ENCODE data around the gene MTAP.
"Not testable (repeated sequence)": the region's sequence is repeated elsewhere in the genome, so short reads cannot be mapped to it uniquely, and the experiment has no call there.

MTAP gene

DNA sequence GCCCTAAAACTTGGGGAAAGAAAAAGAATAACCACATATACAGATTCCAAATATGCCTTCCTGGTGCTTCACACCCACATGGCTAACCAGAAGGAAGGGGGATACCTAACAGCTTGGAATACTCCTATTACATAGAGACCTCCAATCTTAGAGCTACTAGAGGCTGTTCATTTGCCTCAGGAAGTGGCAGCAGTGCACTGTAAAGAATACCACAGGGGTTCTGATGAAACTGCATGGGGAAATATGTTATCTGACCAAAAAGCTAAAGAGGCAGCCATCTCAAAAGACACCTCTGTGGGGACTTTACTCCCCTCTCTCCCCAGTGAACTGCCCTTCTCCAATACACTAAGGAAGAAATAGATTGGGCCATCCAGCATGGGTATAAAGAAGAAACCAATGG is 125.3 kb downstream of the MTAP start:
- no peak for DNase-seq

DNA sequence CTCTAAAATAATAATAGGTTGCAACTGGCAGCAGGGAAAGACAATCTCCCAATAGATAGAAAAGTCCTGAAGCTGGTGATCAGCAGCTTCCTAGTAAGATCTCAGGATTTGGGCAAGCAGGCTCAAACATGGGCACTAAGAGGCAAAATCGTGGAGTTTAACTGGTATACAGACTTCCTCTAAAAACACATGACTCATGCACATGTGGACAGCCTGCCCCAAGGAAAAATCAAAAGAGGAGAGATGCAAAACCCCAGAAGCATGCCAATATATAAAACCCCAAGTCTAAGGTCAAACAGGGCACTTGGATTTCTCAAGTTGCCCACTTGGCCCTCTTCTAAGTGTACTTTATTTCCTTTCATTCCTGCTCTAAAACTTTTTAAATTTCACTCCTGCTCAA is 129.0 kb downstream of the MTAP start:
- DNase-seq = no peak

GRCh38 chr9:21933281-21933680 is 130.8 kb downstream of the MTAP start:
- no peak for DNase-seq

- DNase-seq = no peak
Observed at GRCh38 chr9:21933865-21934264, 131.4 kb downstream of the MTAP start.

- no peak for DNase-seq
Observed at GRCh38 chr9:21935631-21936030, 133.2 kb downstream of the MTAP start.

GRCh38 chr9:21936161-21936560 is 133.7 kb downstream of the MTAP start:
- no peak for DNase-seq

- DNase-seq = no peak
Observed at GRCh38 chr9:21941337-21941995, 139.0 kb downstream of the MTAP start.

GRCh38 chr9:21943464-21943863 is 141.0 kb downstream of the MTAP start:
- DNase-seq = no peak

DNA sequence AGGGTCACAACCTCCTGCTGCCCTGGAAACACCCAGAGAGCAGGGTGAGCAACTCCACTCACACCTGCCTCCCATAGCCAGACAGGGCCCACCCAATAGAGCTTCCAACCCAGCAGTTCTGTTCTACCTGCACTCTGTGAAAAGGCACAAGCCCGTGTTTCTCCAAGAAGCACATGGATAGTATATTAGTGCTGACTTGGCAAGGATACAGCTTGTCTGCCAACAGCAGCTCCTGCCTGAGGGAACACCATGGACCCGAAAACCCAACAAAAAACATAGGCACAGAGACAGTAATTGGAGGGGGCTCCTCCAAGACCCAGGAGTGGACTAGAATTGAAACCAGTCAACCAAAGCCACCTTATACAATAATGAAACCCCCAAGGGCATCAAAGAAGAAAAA is 143.2 kb downstream of the MTAP start:
- no peak for DNase-seq

GRCh38 chr9:21958833-21959232 is 156.4 kb downstream of the MTAP start:
- DNase-seq = no peak

DNA sequence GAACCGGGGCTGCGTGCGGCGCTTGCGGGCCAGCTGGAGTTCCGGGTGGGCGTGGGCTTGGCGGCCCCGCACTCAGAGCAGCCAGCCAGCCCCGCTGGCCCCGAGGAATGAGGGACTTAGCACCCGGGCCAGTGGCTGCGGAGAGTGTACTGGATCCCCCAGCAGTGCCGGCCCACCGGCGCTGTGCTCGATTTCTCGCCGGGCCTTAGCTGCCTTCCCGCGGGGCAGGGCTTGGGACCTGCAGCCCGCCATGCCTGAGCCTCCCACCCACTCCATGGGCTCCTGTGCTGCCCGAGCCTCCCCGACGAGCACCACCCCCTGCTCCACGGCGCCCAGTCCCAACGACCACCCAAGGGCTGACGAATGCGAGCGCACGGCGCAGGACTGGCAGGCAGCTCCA is 156.8 kb downstream of the MTAP start:
- not testable (repeated sequence) for DNase-seq

GRCh38 chr9:21961569-21961968 is 159.1 kb downstream of the MTAP start:
- DNase-seq = no peak

DNA sequence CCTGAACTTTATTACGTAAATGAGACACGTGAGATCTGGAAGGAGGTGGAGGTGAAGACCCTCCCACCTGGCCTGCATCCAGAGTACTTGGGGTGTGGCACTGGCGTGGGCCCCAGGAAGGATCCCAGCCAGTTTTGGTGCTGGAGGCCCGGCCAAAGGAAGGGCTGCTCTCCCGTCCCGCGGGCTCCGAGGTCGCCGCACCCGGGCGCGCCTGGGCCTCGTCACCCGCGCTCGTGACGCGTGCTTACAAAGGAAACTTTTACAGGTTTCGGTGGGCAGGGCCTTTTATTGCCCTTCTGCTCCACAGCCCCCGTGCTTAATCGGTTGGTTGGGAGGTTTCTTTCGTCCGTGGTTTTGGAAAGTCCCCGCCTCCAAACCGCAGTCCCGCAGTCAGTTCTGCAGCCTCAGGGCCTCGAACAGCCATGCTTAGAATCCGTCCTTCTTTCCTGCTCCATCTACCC is 162.5 kb downstream of the MTAP start:
- DNase-seq = no peak

DNA sequence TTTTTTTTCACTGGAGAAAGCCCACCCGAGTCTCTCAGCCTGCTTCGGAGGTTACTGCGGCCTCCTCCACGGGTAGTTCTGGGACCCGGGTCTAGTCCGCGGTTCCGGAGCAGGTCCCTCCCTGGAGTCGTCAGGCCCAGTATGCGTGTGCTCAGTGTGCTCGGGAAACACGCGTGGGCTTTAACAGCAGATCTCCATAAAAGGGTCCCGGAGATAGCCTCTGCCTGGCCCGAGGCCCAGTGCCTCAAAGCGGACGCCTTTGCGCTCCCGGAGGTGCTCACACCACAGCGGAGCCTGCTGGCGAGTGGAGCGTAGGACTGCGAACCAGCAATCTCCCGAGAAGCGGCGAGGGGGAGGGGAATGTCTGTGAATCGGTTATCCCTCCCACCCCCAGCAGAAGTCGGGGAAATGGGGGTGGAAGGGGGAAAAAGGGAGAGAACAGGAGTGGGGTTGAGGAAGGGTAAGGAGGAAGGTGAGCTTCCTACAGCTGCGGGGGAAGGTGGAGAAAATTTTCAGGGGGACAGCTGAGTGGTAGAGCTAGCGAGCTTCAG is 163.0 kb downstream of the MTAP start:
- no peak for DNase-seq

DNA sequence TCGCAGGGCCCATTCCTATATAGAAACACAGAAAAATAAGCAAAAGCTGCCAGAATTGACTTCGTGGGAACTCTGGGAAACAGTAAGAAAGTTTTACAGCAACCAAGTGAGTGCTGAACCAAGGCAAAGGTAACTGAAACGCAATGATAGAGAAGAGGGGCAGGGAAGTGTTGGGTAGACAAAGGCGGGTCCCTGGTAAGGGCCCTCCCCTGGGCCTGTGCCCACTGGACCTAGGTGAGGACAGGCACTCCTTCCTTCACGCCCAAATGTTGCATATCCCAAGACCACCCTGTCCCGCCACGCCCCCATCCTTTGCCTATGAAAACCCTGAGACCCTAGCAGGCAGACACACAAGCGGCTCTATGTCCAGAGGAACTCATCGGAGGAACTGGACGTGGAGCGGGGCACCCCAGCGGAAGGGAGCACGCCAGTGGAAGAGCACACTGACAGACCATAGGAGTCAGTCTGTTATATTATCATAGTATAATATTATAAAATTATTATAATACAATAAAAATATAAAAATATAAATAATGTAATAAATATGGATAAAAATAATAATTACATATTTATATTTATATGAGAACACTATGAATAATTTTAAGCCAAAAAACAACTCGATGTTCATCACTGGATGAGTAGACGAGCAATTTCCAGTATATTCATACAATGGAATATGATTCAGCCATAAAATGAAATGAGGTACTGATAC is 163.9 kb downstream of the MTAP start:
- DNase-seq = no peak

- DNase-seq = no peak
Observed at GRCh38 chr9:21967169-21967568, 164.7 kb downstream of the MTAP start.

DNA sequence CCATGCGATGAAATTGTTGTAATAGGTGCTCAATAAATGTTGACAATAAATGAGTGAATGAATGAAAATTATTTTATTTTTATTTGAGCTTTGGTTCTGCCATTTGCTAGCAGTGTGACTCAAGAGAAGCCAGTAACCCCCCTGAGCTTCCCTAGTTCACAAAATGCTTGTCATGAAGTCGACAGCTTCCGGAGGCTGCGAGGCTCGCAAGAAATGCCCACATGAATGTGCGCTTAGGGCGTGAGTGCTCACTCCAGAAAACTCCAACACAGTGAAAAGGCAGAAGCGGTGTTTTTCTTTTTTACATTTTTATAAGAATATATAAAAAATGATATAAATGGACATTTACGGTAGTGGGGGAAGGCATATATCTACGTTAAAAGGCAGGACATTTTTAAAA is 165.3 kb downstream of the MTAP start:
- DNase-seq = no peak

DNA sequence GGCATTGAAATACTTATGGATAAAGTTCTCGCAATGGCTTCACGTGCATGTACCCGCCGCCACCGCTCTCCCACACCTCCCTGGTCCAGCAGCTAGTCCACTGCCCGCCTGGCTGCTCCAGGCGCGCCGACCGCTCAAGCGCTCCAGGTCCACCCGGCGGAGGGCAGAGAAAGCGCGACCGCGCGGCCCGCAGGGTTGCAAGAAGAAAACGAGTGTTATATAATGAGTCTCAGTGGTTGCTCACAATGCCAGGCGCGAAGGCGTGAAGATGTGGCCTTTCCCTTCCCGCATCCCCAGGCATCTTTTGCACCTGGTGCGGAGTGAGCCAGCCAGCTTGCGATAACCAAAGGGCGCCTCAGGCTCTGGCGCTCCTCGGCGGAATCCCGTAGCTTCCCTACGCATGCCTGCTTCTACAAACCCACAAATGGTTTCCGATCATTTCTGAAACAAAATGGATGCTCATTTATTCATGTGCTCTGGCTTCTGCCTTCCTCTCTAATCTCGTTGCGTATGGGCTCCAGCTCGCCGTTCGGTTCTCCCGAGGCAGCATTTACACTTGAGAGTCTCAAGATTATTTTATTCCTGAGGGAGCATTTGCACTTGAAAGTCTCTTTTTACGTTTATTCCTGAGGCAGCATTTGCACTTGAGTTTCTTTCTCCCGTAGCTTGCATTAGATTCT is 166.0 kb downstream of the MTAP start:
- no peak for DNase-seq

DNA sequence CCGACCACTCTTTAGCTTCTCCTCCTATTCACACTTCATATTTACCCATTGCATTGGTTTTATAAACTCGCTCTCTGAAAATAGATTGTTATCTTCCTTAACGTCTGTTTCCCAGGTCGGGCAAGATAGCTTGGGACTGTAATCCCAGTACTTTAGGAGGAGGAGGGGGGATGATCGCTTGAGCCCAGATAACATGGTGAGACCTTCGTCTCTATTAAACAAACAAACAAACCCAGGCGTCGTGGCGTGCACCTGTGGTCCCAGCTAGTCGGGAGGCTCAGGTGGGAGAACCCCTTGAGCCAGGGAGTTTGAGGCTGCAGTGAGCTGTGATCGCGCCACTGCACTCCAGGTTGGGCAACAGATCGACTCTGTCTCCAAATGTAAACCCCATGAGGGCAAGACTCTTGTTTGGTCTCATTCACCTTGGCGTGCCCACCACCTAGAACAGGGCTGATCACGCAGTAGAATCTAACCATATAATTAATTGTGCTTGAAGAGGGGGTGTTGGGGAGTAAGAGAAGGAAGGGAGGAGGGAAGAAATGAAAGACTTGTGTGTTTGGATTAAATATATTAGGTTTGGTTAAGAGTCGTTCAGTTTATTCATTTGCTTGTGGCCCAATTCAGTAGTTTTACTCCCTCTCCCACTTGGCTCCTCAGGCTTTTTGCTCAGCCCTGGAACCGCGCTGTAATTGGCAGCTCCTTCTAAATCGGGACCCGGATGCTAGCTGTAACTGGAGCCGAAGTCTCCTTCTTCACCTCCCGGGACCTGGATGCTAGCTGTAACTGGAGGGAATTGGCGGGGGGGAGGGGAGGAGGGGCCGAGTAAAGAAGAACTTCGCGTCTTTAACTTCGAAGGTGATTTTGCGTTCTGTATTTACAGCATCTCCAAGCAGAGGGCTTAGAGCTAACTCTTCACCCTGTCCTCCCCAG is 166.8 kb downstream of the MTAP start:
- DNase-seq = no peak

DNA sequence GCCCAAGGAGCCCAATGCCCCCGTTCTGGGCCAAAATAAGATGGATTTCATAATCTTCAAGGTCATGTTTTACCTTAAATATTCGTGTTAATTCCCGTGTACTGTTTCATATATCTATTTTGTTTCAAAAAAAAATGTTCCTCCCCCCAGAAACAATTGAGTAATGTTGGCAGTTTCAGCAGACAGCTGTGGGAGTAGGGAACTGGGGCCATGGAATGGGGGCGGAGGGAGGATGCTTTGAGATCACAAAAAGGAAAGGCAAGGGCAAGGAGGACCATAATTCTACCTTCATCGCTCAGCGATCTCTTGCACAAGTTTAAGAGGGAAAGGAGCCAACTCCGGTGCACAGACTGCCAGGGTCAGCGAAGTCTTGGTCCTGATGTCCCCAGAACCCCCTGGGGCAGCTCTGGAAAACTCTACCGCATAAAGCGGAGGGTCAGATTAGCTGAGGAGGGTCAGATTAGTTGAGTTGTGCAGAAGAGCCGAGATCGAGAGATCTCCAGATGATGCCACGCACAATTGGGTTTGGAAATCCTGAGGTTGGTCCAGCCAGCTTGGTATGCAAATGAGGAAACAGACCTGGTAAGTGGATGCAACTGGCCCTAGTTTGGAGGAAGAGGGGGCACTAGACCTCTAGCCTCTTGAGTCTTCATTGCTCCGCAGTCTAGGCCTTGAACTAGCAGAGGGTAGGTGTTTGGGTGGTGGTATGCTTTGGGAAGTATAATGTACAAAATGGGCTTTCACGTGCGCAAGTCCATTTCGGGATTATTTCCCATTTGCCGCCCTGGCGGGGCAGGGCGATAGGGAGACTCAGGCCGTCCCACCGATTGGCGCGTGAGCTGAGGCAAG is 167.7 kb downstream of the MTAP start:
- no peak for DNase-seq

DNA sequence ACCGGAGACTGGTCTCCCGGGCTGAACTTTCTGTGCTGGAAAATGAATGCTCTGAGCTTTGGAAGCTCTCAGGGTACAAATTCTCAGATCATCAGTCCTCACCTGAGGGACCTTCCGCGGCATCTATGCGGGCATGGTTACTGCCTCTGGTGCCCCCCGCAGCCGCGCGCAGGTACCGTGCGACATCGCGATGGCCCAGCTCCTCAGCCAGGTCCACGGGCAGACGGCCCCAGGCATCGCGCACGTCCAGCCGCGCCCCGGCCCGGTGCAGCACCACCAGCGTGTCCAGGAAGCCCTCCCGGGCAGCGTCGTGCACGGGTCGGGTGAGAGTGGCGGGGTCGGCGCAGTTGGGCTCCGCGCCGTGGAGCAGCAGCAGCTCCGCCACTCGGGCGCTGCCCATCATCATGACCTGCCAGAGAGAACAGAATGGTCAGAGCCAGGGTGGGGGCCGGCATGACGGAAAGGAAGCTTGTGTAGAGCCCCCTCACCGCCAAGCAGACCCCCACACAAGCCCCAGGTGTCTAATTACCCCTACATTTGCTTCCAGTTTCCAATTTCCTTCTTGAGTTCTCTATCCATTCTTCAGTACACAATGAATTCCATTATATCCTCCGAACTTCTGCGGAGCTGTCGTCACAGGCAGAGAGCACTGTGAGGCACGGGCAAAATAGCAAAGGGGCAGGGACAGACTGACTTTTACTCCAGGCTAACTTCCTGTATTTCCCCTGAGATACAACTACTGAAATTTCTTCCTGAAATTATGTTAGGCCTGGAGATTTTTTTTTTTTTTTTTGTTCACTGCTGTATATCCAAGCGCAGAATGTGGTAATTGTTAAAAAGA is 168.6 kb downstream of the MTAP start:
- no peak for DNase-seq
